Esophagus muscularis mucosa (tissue), 4 donors: ENCODE data around the gene TBCB. TPM values are rescaled to one million over a fixed set of nuclear protein-coding genes. Genes with fewer than 3 reads are reported as not detected.

Experiments used
- DNase-seq: peaks from one replicate; pipeline ENCODE4 v3.0.0-alpha.2; 2017; ENCODE audit errors: extremely low spot score
- H3K27ac ChIP-seq, 4 donors: fragments of 200-600 bp; sonication (generic); replicated peaks in 1 of 4; 1 replicate in 3 of 4; 2 replicates in 1 of 4; pipeline ENCODE4 v1.5.1; 2016 to 2019; ENCODE audit warnings: mild to moderate bottlenecking in 1 of 4
- H3K27me3 ChIP-seq, 4 donors: fragments of 200-600 bp; sonication (generic); one replicate each; pipeline versions ENCODE4 v1.5.1 to v1.6.0; 2016 to 2019
- H3K36me3 ChIP-seq, 4 donors: fragments of 200-600 bp; sonication (generic); one replicate each; pipeline ENCODE4 v1.5.1; 2016 to 2019
- H3K4me1 ChIP-seq, 4 donors: fragments of 200-600 bp; sonication (generic); one replicate each; pipeline ENCODE4 v1.5.1; 2016 to 2019
- H3K4me3 ChIP-seq, 4 donors: fragments of 200-600 bp; sonication (generic); 1 replicate in 2 of 4; 2 replicates in 2 of 4; pipeline ENCODE4 v1.5.1; 2016 to 2019; ENCODE audit warnings: mild to moderate bottlenecking in 4 of 4, moderate library complexity in 1 of 4
- H3K9me3 ChIP-seq, 4 donors: fragments of 200-600 bp; sonication (generic); 1 replicate in 3 of 4; 2 replicates in 1 of 4; pipeline ENCODE4 v1.5.1; 2016 to 2019
- CTCF ChIP-seq, 3 experiments: fragments of 200-600 bp in 2 of 3; fragments of 450-650 bp in 1 of 3; sonication (generic) in 2 of 3; IDR thresholded peaks; one replicate each; pipeline ENCODE4 v1.5.1; 2017 to 2019; ENCODE audit warnings: antibody characterized with exemption in 3 of 3, mild to moderate bottlenecking in 2 of 3, moderate library complexity in 1 of 3
- EP300 ChIP-seq: sonication (generic); formaldehyde crosslinking; IDR thresholded peaks from one replicate; pipeline ENCODE4 v1.6.1; 2017; ENCODE audit warnings: antibody characterized with exemption
- POLR2A ChIP-seq: fragments of 450-650 bp; IDR thresholded peaks from one replicate; pipeline ENCODE4 v1.6.1; 2017; ENCODE audit warnings: antibody characterized with exemption, moderate library complexity, mild to moderate bottlenecking, low read depth
- POLR2AphosphoS5 ChIP-seq, 2 donors: sonication (generic); formaldehyde crosslinking; IDR thresholded peaks; one replicate each; pipeline ENCODE4 v1.6.1; 2017; ENCODE audit warnings: antibody characterized with exemption in 2 of 2
- WGBS: methylation state at CpG from one replicate; pipeline ENCODE4 v1.1.5; 2018; 5-methylcytosine and 5-hydroxymethylcytosine counted together
- intact Hi-C: fragments of 100-400 bp; cut with DNase I; formaldehyde crosslinking; loops from one replicate; pipeline ENCODE4 v1.15.1; 2023
- total RNA-seq, 4 donors: library from RNA; depleted of rRNA; stranded (reverse); fragments of >200 nt; gene quantifications; one replicate each; pipeline versions ENCODE4 v1.1.0 to v1.2.1, GENCODE V29; 2016

Gene TBCB
- total RNA-seq, 4 donors from 2014 or later, result 164 to 230 (median 192) TPM

- DNase-seq, result no peak
- H3K27me3 ChIP-seq, result no peaks in the 10 kb centered on the region
- H3K27ac ChIP-seq, result no peak overlapping the region
- peaks cover 0 to 8% (median 0%) of the 10 kb centered on the region in 4 donors for H3K4me1 ChIP-seq
- 100% methylated on average over 6 of the region's 24 CpGs for WGBS
- H3K4me3 ChIP-seq, result no peak overlapping the region
- no peaks in the 10 kb centered on the region for H3K9me3 ChIP-seq
- TF ChIP-seq EP300 (no peak), POLR2AphosphoS5 (IDR thresholded peaks at IDR 0.05) (no peak), CTCF (IDR thresholded peaks at IDR 0.05) (no peak)
- peaks cover 0 to 20% (median 6%) of the 10 kb centered on the region in 4 donors for H3K36me3 ChIP-seq
- intact Hi-C loops, result no loop called here
These were observed 12.1 kb upstream of the TBCB start for GRCh38 chr19:36103040-36103626.

DNA sequence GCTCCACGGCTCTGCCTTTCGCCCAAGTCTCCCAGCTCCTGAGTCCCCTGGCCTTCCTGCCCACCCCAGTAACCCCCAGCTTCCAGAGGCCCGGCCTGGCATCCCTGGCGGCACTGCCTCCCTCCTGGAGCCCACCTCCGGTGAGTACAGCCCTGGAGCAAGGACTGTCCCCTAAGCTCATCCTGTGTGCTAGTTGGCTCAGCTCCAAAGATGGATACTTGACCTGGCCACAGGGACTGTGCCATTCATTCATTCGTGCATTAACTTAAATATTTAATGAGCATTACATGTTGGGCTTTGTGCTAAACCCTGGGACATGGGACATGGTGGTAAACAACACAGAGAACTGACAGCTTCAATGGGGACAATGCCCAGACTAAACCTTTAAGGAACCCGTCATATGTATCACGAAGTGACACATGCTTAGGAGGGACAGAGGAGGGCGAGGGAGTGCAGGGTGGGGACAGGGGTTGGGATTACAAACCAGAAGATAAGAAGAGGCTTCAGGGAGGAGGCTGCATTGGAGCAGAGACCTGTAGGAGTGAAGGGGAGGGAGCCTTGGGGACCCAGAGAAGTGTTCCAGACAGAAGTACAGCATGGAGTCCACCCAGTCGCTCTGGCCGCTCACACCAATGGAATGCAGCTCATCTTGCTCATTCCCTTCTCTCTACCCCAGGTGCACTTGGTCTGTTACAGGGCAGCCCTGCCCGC, 11.3 kb upstream of the TBCB start:
- WGBS, result 92% methylated on average over 12 of the region's 12 CpGs
- intact Hi-C loops, result no loop called here
- Histone ChIP-seq H3K27me3 (no peaks in the 10 kb centered on the region), H3K9me3 (no peaks in the 10 kb centered on the region), H3K36me3 (peaks cover 0 to 25% (median 7%) of the 10 kb centered on the region in 4 donors), H3K4me1 (peaks cover 0 to 8% (median 0%) of the 10 kb centered on the region in 4 donors), H3K27ac (no peak overlapping the region), H3K4me3 (no peak overlapping the region)
- TF ChIP-seq CTCF (IDR thresholded peaks at IDR 0.05) (no peak), EP300 (no peak)
- no peak for DNase-seq

DNA sequence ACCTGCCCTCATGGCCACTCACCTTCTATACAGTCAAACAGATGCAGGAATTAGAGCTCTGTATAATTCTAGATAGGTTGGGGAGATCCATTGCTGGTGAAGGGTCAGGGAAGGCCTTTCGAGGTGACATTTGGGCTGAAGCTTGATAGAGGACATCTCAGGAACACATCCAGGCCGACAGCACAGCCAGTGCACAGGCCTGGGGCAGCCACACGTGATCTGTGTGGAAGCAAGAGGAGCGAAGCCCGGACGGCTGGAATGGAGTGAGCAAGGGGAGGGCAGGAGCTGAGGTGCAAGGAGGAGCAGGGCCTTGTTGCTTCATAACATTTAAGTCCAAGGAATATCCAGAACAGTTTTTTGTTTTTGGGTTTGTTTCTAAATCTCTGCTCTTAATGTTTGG, 8.8 kb upstream of the TBCB start:
- no peaks in the 10 kb centered on the region for H3K4me1 ChIP-seq
- intact Hi-C loops, result no loop called here
- 90% methylated on average over 6 of the region's 6 CpGs for WGBS

DNA sequence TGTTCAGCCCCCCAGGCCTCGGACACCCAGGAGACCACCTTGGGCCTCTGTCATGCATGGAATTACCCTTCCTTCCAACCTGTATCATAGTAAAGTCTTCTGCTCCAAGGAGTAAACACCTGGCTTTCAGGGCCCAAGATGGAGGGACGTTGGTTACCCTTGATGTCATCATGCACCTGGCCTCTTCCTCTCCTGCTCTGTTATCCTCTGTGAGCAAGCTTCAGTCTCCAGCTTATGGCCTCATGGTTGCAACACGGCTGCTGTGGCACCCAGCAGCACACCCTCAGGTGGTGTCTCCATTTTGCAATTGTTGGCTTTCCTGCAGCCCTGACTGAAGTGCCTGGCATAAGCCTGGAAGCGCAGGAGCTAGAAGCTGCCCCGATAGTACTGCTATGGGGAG, 8.3 kb upstream of the TBCB start:
- Histone ChIP-seq H3K27ac (no peak overlapping the region), H3K4me3 (no peak overlapping the region), H3K36me3 (peaks cover 4 to 49% (median 24%) of the 10 kb centered on the region in 4 donors), H3K27me3 (no peaks in the 10 kb centered on the region), H3K4me1 (no peaks in the 10 kb centered on the region), H3K9me3 (no peaks in the 10 kb centered on the region)
- no peak for DNase-seq
- intact Hi-C loops, result no loop called here
- TF ChIP-seq CTCF (IDR thresholded peaks at IDR 0.05), result no peak
- TF ChIP-seq POLR2A, result no peak
- TF ChIP-seq EP300, result no peak
- TF ChIP-seq POLR2AphosphoS5 (IDR thresholded peaks at IDR 0.05), result no peak
- 93% methylated on average over 5 of the region's 5 CpGs for WGBS

More for the DNA sequence above, 8.8 kb upstream of the TBCB start:
- TF ChIP-seq POLR2A (no peak), POLR2AphosphoS5 (IDR thresholded peaks at IDR 0.05) (no peak)
- H3K27ac ChIP-seq, result no peak overlapping the region
- peaks cover 1 to 43% (median 18%) of the 10 kb centered on the region in 4 donors for H3K36me3 ChIP-seq
- H3K4me3 ChIP-seq, result no peak overlapping the region
- no peaks in the 10 kb centered on the region for H3K27me3 ChIP-seq
- DNase-seq, result no peak
- H3K9me3 ChIP-seq, result no peaks in the 10 kb centered on the region

DNA sequence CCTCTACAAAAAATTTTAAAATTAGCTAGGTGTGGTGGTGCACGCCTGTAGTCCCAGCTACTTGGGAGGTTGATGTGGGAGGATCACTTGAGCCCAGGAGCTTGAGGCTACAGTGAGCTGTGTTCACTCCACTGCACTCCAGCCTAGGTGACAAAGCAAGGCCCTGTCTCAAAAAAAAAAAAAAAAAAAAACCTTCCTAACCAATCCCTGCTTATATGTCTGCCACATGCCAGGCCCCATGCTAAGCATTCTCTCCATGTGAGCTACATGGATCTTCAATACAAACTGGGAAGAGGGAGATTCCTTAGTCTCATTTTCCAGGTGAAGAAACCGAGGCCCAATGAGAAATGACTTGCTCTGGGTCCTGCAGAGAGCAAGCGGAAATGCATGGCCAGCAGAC, 6.6 kb upstream of the TBCB start:
- TF ChIP-seq CTCF (IDR thresholded peaks at IDR 0.05), result no peak
- TF ChIP-seq POLR2A, result no peak
- no peak for TF ChIP-seq POLR2AphosphoS5 (IDR thresholded peaks at IDR 0.05)
- TF ChIP-seq EP300, result no peak
- H3K36me3 ChIP-seq, result peaks cover 14 to 65% (median 40%) of the 10 kb centered on the region in 4 donors
- peaks cover 5 to 12% (median 7%) of the 10 kb centered on the region in 4 donors for H3K4me1 ChIP-seq
- no peak overlapping the region for H3K27ac ChIP-seq
- H3K27me3 ChIP-seq, result no peaks in the 10 kb centered on the region
- no peaks in the 10 kb centered on the region for H3K9me3 ChIP-seq
- H3K4me3 ChIP-seq, result no peak overlapping the region
- no peak for DNase-seq
- intact Hi-C loops, result no loop called here
- WGBS, result 95% methylated on average over 3 of the region's 3 CpGs
